Measurements from ENCODE around the gene PDCD6IP. TPM values are rescaled to one million over a fixed set of nuclear protein-coding genes. Genes with fewer than 3 reads are reported as not detected.
"Not testable (repeated sequence)": the region's sequence is repeated elsewhere in the genome, so short reads cannot be mapped to it uniquely, and the experiment has no call there.

Gene PDCD6IP
- polyA plus RNA-seq, 1 donor: 109 TPM

- DNase-seq (ENCODE audit: low read depth): no peak
These were observed 6.1 kb upstream of the PDCD6IP start for GRCh38 chr3:33792167-33792892.

DNA sequence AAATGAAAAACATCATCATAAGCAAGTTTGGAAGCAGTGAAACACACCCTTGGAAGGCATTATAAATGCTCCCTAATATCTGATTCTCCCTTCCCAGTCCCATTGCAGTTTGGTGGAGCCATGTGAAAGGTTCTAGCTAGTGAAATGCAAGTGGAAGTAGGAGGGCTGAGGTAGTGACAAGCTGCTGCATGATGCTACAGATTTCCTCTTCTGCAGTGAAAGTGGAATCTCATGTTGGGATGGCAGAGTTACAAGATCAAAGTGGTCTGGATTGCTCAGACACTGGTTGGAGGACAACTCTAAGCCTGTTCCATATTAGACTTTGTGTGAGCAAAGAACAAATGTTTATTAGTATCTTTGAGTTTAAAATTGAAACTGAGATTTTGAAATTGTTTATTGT, 3.3 kb upstream of the PDCD6IP start:
- no peak for DNase-seq (ENCODE audit: low read depth)

GRCh38 chr3:33795856-33796536, 2.4 kb upstream of the PDCD6IP start:
- DNase-seq (ENCODE audit: low read depth): no peak

DNA sequence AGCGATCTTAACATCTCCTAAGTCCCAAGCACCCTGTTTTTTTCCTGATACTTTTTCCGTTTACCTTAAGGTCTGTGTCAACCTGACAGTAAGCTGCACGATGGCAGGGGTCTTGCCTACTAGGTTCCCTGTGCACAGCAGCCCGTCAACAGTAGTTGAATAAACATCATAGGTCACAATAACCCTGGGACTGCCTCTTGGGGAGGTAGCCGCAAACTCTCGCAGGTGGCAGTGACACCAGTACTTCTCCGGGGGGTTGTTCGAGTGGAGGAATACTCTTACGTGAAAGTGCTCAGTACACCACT, 365 bp upstream of the PDCD6IP start:
- no peak for DNase-seq (ENCODE audit: low read depth)

DNA sequence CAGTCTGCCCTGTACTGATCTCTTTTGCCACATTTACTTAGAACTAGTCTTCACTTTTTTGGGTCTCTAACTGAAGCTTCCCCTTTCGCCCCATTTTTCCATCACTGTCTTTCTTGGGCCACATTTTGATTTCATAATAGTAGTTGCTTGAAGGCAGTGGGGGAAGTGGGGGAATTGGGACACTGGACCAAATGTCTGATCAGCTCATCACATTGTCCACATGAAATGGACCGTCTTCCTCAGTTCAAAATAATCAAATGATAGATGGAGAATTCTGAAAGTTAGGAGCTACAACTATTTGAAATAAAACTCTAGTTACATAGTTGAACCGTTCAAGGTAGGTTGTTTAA, 747 bp downstream of the PDCD6IP start:
- no peak for DNase-seq (ENCODE audit: low read depth)

DNA sequence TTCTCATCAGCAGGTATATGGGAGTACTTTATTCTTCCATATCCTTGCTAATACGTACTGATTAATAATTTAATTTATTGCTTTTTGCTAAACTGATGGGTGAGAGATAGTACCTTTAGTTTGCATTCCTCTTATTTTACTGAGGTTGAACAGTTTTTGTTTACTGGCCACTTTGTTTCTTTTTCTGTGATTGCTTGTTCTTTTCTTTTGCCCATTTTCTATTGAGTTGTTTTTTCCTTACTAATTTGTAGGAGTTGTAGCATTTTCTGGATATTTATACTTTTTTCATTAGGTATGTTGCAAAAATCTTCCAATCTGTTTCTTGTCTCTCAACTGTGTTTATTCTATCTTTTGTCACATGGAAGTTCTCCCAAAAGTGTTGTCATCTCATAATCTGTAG, 4.8 kb downstream of the PDCD6IP start:
- no peak for DNase-seq (ENCODE audit: low read depth)

- no peak for DNase-seq (ENCODE audit: low read depth)
These were observed 5.6 kb downstream of the PDCD6IP start for GRCh38 chr3:33803894-33804526.

- DNase-seq (ENCODE audit: low read depth): no peak
These were observed 8.8 kb downstream of the PDCD6IP start for GRCh38 chr3:33807191-33807590.

DNA sequence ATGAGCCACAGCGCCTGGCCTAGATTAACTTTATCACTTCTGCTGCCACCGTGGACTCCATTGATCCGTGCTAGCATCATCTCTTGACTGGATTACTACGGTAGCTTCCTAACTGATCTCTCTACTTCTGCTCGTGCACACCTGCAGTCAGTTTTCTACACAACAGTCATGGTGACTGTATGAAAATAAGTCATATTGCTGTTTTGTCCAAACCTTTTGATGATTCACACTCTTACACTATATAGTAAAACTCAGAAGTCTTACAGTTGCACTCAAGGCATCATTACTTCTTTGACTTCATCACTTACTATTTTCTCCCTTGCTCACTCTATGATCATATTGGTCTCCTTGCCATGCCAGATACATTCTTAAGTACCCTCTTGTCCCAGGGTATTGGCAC, 10.1 kb downstream of the PDCD6IP start:
- no peak for DNase-seq (ENCODE audit: low read depth)

DNA sequence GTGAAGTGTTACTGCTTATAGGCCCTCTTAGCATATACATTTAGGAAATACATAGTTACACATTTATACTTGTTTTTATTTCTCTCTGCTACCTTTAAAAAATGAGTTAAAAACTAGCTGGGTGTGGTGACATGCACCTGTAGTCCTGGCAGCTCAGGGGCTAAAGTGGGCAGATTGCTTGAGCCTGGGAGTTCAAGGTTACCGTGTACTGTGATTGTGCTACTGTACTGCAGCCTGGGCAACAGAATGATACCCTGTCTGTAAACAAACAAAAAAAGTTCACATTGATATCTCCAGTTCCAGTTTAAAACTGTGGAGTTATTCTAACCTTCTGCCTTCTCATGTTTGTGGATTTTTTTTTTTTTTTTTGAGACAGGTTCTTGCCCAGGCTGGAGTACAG, 12.1 kb downstream of the PDCD6IP start:
- no peak for DNase-seq (ENCODE audit: low read depth)

GRCh38 chr3:33821989-33822388, 23.6 kb downstream of the PDCD6IP start:
- DNase-seq (ENCODE audit: low read depth): no peak

- no peak for DNase-seq (ENCODE audit: low read depth)
These were observed 25.4 kb downstream of the PDCD6IP start for GRCh38 chr3:33823821-33824220.

- no peak for DNase-seq (ENCODE audit: low read depth)
These were observed 26.7 kb downstream of the PDCD6IP start for GRCh38 chr3:33825111-33825510.

DNA sequence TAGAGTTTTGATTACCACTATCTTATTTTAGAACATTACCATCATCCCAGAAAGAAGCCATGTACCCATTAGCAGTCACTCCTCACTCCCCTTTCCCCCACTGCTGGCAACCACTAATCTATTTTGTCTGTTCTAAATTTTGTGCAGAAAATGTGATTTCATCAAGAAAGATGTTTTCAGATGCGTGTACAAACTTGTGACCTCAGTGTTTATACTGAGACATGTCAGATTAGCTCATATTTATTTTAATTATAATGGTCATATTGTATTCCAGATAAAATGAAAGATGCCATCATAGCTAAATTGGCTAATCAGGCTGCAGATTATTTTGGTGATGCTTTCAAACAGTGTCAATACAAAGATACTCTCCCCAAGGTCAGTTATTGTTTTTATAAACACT, 27.8 kb downstream of the PDCD6IP start:
- DNase-seq (ENCODE audit: low read depth): no peak

DNA sequence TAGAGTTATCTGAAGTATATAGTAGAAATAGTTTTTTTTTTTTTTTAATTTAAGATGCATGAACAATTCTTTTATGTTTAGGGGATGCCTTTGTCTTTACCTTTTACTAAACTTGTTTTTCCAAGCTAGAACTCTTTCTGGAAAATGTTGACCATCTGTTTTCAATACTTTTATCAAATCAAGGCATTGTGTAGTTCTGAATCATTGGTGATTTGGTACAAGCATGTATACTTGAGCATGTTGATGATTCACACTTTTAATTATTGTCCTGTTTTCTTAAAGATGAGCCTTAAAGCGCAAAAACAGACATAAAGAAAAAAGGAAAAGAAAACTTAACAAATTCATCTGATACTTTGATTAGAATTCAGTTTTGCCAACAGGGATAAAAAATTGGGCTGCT, 28.3 kb downstream of the PDCD6IP start:
- DNase-seq (ENCODE audit: low read depth): no peak

DNA sequence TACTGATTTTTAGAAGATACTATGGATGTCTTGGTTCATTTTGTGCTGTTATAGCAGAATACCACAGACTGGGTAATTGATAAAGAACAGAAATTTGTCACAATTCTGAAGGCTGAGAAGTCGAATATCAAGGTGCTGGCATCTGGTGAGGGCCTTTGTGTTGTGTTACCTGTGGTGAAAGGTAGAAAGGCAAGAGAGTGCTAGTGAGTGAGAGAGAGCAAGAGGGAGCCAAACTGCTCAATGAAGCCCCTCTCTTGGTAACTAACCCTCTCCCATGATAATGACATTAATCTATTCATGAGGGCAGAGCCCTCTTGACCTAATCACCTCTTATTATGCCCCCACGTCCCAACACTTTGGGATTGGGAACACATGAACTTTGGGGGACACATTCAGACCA, 31.3 kb downstream of the PDCD6IP start:
- DNase-seq (ENCODE audit: low read depth): no peak

GRCh38 chr3:33831053-33831452, 32.6 kb downstream of the PDCD6IP start:
- DNase-seq (ENCODE audit: low read depth): no peak

- no peak for DNase-seq (ENCODE audit: low read depth)
These were observed 35.1 kb downstream of the PDCD6IP start for GRCh38 chr3:33833408-33834095.

GRCh38 chr3:33834096-33834453, 35.6 kb downstream of the PDCD6IP start:
- no peak for DNase-seq (ENCODE audit: low read depth)

- not testable (repeated sequence) for DNase-seq (ENCODE audit: low read depth)
These were observed 38.8 kb downstream of the PDCD6IP start for GRCh38 chr3:33837182-33837581.

DNA sequence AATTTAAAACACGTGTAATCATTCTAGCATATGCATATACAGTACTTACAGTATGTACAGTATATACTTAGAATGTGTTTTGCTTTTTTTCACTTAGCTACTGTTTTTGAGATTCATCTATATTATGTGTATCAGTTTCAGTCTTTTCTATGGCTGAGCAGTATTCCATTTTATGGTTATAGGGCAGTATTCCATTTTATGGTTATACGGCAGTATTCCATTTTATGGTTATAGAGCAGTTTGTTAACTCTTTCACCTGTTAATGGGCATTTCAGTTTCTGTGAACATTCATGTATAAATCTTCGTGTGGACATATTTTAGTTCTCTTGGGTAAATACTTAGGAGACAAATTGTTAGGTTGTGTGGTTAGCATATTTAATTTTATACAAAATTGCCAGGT, 40.9 kb downstream of the PDCD6IP start:
- no peak for DNase-seq (ENCODE audit: low read depth)

DNA sequence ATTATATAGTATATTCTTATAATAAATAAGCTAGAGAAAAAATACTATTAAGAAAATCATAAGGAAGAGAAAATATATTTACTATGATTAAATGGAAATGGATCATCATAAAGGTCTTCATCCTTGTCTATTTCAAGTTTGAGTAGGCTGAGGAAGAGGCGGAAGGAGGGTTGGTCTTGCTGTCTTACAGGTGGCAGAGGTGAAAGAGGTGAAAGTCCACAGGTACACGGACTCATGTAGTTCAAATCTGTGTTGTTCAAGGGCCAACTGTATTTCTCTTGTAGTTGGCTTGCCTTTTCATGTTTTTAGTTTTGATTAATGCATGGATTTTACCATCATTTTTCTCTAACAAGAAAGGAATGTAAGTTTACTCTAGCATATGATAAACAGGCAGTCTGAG, 41.7 kb downstream of the PDCD6IP start:
- DNase-seq (ENCODE audit: low read depth): no peak

Data from forelimb muscle (tissue), 1 donor.